Measurements from ENCODE around the gene CDH13. TPM values are rescaled to one million over a fixed set of nuclear protein-coding genes. Genes with fewer than 3 reads are reported as not detected.

Gene CDH13
- total RNA-seq, 2 donors from 2014 or later, result 2.9 TPM; not detected in 1

DNA sequence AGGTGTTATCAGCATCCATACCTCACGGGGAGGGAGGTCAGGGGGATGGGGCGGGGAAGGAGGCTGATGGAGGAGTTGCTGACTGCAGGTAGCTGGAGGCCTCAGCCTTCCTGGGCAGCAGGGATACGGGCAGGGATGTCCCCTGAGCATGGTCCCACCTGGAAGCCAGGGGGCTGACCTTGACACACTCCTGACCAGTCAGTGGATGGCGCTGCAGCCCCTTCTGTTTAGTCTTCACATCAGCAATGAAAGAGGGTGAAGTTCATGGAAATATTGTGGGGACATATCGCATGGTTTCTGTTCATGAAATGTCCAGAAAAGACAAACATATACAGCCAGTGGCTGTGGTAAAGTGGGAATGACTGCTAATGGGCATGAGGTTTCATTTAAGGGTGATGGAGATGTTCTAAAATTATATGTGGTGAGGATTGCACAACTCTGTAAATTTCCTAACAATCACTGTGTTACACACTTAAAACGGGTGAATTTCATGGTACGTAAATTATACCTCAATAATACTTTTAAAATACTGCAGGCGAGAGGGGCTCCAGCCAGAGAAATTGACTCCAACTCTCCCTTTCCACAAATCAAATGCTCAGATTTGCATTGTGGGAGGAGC lies 489.6 kb downstream of the CDH13 start:
- WGBS, 2 donors, result 50 to 63% methylated on average over 8 of the region's 8 CpGs
- no peaks in the 10 kb centered on the region for H3K4me1 ChIP-seq
- ATAC-seq (no peak), DNase-seq (no peak)
- H3K4me3 ChIP-seq, result no peak overlapping the region
- TF ChIP-seq, protein P1, sequence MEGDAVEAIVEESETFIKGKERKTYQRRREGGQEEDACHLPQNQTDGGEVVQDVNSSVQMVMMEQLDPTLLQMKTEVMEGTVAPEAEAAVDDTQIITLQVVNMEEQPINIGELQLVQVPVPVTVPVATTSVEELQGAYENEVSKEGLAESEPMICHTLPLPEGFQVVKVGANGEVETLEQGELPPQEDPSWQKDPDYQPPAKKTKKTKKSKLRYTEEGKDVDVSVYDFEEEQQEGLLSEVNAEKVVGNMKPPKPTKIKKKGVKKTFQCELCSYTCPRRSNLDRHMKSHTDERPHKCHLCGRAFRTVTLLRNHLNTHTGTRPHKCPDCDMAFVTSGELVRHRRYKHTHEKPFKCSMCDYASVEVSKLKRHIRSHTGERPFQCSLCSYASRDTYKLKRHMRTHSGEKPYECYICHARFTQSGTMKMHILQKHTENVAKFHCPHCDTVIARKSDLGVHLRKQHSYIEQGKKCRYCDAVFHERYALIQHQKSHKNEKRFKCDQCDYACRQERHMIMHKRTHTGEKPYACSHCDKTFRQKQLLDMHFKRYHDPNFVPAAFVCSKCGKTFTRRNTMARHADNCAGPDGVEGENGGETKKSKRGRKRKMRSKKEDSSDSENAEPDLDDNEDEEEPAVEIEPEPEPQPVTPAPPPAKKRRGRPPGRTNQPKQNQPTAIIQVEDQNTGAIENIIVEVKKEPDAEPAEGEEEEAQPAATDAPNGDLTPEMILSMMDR (IDR thresholded peaks at IDR 0.05), result no peak
- TF ChIP-seq POLR2A (IDR thresholded peaks at IDR 0.05), result no peak
- H3K27me3 ChIP-seq, result no peaks in the 10 kb centered on the region
- no peaks in the 10 kb centered on the region for H3K36me3 ChIP-seq (replicated peaks in 1 of 2; ENCODE audit: insufficient read depth in 1 of 2, low read depth in 2 of 2)
- intact Hi-C loops (cut with DNase I), result no loop called here
- H3K9me3 ChIP-seq, result no peaks in the 10 kb centered on the region
- no peak overlapping the region for H3K27ac ChIP-seq

DNA sequence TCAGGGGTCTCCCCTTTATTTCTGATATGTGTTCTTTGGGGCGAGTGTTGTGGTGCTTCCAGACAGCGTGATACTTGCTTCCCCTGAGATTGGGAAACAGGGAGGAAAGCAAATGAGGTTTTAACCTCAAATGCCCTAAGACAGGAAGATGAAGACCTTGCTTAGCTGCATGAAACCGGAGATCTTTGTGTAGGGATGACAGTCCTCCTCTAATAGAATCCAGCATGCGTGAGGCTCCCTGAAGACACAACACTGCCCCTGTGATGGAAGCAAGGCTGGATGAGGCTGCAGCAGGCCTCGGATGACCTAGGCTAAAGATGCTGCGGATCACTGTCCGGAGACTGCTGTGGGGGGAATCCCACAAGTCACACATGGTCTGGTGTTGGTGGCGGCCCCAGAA lies 491.0 kb downstream of the CDH13 start:
- H3K9me3 ChIP-seq, result no peaks in the 10 kb centered on the region
- no peak overlapping the region for H3K27ac ChIP-seq
- H3K27me3 ChIP-seq, result no peaks in the 10 kb centered on the region
- TF ChIP-seq POLR2A (IDR thresholded peaks at IDR 0.05), result no peak
- TF ChIP-seq, protein P1 (IDR thresholded peaks at IDR 0.05), result no peak
- intact Hi-C loops (cut with DNase I), result no loop called here
- no peak overlapping the region for H3K4me3 ChIP-seq
- H3K36me3 ChIP-seq (replicated peaks in 1 of 2; ENCODE audit: insufficient read depth in 1 of 2, low read depth in 2 of 2), result no peaks in the 10 kb centered on the region
- DNase-seq (no peak), ATAC-seq (no peak)
- no peaks in the 10 kb centered on the region for H3K4me1 ChIP-seq
- 64 to 66% methylated on average over 8 of the region's 8 CpGs for WGBS, 2 donors

DNA sequence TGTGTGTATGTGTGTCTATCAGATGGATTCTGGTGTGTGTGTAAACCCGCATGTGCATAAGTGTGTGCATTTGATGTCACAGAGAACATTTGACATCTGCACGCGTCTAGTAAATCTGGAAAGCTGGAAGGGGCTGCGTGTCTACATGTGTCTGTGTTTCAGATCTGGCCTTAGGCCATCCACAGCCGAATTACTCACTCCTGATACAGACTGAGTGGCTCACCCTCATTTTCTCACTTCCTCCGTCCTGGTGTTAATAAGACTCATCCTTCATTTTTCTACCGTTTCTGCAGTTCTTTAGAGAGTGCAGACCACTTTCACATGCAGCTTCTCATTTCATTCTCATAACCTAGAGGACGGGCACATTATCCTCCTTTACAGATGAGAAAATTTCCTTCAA lies 491.6 kb downstream of the CDH13 start:
- Histone ChIP-seq H3K4me1 (no peaks in the 10 kb centered on the region), H3K27ac (no peak overlapping the region), H3K27me3 (no peaks in the 10 kb centered on the region), H3K4me3 (no peak overlapping the region), H3K36me3 (replicated peaks in 1 of 2; ENCODE audit: insufficient read depth in 1 of 2, low read depth in 2 of 2) (no peaks in the 10 kb centered on the region), H3K9me3 (no peaks in the 10 kb centered on the region)
- WGBS, 2 donors, result 43 to 65% methylated on average over 8 of the region's 8 CpGs
- no peak for TF ChIP-seq POLR2A (IDR thresholded peaks at IDR 0.05)
- TF ChIP-seq, protein P1 (IDR thresholded peaks at IDR 0.05), result no peak
- no peak for ATAC-seq
- no peak for DNase-seq
- intact Hi-C loops (cut with DNase I), result no loop called here

DNA sequence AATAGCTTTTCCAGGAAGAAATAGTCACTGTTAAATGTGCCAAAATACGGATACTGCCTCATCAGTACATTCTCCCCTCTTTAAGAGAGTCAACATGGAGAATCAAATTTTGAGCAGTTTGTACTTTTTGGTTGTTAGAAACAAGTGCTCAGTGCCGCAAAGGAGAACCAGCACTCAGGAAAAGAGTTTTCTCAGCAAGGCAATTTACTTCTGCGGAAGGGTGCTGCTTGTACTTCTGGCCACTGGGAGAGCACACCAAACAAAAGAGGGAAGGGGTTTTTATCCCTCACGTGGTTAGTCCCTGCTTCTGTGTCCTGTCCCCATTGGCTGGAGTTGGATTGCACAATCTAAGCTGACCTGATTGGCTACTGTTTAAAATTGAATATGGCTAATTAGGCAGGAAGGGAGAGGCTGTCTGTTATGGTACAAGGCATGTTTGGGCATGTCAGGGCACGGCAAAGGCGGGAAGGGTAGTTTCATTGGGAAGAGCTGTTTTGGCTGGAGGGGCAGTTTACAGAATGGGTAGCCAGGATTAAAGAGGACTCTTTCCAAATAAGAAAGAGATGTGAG lies 499.3 kb downstream of the CDH13 start:
- TF ChIP-seq, protein P1 (IDR thresholded peaks at IDR 0.05), result no peak
- Histone ChIP-seq H3K36me3 (replicated peaks in 1 of 2; ENCODE audit: insufficient read depth in 1 of 2, low read depth in 2 of 2) (no peaks in the 10 kb centered on the region), H3K27ac (no peak overlapping the region), H3K4me1 (no peaks in the 10 kb centered on the region), H3K9me3 (peaks cover 0 to 5% (median 0%) of the 10 kb centered on the region in 3 donors), H3K4me3 (no peak overlapping the region), H3K27me3 (no peaks in the 10 kb centered on the region)
- intact Hi-C loops (cut with DNase I), result no loop called here
- DNase-seq (no peak), ATAC-seq (no peak)
- WGBS, 2 donors, result 67 to 70% methylated on average over 6 of the region's 6 CpGs

DNA sequence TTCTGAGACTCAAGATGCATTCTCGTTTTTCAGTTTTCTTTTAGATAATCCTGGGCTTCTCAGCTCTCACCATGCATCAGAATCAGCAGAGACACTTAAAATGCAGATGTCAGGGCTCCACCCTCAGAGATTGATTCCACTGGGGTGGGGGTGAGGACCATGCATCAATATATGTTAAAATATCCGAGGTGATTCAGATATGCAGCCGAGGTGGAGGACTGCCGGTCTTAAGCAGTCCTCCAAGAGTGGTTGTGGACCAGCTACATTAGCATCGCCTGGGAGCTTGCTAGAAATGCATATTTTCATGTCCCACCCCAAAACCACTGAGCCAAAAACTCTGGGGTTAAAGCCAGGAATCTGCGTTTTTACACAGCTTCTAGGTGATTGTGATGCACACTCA lies 501.3 kb downstream of the CDH13 start:
- Histone ChIP-seq H3K36me3 (replicated peaks in 1 of 2; ENCODE audit: insufficient read depth in 1 of 2, low read depth in 2 of 2) (no peaks in the 10 kb centered on the region), H3K4me3 (no peak overlapping the region), H3K4me1 (no peaks in the 10 kb centered on the region), H3K27me3 (no peaks in the 10 kb centered on the region), H3K27ac (no peak overlapping the region), H3K9me3 (peaks cover 0 to 5% (median 0%) of the 10 kb centered on the region in 3 donors)
- no peak for TF ChIP-seq POLR2A (IDR thresholded peaks at IDR 0.05)
- TF ChIP-seq, protein P1 (IDR thresholded peaks at IDR 0.05), result no peak
- ATAC-seq (no peak), DNase-seq (no peak)
- 61 to 64% methylated on average over 6 of the region's 6 CpGs for WGBS, 2 donors
- intact Hi-C loops (cut with DNase I), result no loop called here

Measured in body of pancreas (tissue), 4 donors.